ENCODE measurements around the gene MORN3.
"Not testable (repeated sequence)": the region's sequence is repeated elsewhere in the genome, so short reads cannot be mapped to it uniquely, and the experiment has no call there.

The MORN3 gene

DNA sequence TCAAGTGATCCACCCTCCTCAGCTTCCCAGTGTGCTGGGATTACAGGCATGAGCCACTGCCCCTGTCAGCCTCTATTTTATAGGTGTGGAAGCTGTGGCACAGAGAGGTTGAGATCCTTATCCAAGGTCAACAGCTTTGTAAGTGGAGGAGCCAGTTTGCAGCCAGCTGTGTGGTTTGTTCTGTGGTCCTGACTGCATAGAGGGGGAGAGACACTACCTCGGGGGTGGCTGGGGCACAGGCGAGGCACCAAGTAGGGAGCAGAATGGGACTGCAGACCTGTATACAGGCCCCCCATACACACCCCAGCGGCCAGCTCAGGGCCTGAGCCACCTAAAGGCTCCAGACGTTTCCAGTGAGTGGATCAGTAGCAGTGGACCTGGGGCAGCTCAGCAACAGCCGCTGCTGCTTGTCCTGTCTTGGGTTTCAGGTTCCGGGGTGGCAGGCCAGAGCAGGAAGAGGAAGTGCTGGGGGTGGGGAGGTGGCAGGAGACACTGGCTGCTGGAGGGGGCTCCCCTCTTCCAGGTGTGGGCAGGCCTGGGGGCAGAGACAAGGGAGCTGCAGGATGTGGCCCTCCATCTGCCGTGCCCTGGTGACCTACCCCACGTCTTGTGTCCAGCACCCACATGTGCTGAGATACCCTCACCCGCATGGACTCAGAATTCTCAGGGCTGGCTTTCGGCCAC is 32.1 kb downstream of the MORN3 start:
- DNase-seq, result no peak

DNA sequence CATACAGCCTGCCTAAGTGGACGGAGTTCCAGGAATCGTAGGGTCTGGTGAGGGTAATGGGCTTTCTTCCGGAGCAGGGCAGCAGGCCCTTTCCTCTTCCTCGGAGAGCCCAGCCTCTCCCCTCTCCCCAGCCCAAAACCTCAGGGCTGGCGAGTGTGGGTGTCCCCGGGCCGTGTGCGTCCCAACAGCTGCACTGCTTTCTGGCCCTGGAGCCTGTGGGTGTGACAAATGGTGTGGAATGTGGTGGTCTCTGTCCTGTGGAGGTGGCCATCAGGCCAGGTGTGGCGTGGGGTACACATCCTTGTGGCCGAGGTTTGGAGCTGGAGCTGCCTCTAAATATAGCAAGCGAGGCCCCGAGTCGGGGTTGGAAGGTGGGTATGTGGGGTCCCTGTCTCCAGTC is 34.6 kb downstream of the MORN3 start:
- no peak for DNase-seq

DNA sequence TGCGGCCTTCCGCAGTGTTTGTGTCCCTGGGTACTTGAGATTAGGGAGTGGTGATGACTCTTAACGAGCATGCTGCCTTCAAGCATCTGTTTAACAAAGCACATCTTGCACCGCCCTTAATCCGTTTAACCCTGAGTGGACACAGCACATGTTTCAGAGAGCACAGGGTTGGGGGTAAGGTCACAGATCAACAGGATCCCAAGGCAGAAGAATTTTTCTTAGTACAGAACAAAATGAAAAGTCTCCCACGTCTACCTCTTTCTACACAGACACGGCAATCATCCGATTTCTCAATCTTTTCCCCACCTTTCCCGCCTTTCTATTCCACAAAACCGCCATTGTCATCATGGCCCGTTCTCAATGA is 35.6 kb downstream of the MORN3 start:
- not testable (repeated sequence) for DNase-seq

DNA sequence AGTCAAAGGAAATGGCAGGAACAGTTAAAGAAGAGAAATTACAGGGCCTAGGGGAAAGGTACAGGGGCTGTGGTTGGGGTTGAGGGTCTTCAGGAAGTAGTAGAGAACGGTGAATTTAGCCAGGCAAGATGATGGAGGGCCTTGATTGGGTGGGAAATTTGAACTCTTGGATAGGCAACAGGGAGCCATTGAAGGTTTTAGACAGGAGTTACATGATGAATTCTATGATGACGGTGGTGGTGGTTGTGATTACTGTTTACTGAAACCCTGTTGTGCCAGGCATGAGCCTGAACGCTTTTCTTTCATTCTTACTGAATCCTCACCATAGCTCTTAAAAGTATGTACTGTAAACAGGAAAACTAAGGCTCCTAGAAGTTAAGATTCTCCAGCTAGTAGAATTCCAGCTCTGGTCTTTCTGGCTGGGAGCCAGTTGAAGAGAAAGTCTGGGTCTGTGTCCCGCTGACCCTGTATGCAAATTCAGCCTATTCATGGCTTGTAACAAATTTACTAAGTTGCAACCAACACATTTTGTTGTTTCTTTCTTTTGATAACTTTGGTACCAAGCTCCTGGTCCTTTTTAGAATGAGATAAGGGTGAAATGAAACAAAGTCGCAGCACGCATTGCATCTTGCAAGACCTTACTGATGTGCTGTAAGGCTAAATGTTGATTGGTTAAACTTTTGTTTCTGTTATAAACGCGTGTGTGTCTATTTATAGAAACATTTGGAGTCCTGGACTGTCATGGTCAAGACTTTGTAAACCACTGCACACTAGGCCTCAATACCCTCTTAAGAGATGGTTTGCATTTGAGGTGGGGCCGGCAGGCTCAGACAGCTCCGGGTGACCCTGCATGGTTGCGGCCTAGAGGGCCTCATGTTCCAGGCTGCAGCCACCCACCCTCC is 37.1 kb downstream of the MORN3 start:
- peak; percentile 58 for DNase-seq

DNA sequence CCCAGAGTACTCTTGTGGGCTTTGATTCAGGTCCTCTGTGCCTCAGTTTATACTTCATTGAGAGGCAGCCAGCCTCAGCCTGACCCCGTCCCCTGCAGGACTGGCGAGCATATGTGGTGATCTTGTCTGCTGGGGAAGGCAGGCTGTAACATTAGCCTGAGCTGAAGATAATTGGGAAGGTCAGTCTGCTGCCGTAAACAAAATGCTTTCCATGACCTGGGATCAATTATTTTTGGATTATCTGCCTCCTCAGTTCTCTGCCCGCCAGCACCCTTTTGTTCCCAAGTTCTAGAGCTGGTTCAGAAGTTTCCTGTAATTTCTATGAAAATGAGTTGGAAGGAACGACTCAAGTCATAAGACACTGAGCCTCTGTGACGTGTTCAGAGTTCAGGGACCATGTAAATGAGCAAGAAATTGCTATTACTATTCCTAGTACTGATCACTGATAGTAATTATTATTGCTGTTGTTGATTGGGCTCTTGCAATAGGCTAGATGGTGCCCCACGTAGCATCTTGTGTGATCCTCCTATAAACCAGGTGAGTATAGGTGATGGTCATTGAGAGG is 38.6 kb downstream of the MORN3 start:
- no peak for DNase-seq

DNA sequence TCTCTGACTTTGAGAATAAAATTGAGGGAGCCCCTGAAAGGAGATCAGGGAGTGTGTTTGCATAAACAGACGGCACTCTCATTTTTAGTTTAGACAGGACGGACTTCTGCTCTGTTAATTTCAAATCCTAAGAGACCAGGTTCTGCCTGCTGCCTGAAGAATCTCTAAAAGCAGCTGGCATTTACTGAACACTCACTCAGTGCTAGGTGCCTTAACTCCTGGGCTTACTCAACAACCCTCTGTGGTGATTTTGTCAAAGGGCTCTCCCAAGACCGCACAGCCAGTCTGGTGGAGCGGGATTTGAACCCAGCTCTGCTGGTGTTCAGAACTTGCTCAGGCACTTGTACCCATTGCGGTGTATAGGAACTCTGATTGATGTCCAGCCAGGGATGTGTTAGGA is 40.9 kb downstream of the MORN3 start:
- no peak for DNase-seq

DNA sequence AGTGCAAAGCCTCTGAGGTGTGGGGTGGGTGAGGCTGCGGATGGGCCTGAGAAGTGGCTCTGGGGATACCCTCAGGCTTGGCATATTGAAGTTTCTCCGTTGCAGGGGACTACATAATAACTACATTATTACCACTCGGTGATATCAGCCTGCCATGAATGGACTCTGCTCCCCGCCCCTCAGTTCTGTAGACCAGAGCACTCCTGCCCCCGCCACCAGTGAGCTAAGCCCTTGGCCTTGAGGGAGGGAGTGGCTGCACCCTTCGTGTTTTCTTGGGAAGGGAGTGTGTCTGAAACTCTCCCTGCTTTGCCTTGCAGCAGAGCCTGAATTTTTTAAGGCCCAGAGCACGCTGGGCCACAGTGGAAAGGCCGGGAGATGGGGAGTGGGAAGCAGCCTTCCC is 41.4 kb downstream of the MORN3 start:
- DNase-seq, result no peak

DNA sequence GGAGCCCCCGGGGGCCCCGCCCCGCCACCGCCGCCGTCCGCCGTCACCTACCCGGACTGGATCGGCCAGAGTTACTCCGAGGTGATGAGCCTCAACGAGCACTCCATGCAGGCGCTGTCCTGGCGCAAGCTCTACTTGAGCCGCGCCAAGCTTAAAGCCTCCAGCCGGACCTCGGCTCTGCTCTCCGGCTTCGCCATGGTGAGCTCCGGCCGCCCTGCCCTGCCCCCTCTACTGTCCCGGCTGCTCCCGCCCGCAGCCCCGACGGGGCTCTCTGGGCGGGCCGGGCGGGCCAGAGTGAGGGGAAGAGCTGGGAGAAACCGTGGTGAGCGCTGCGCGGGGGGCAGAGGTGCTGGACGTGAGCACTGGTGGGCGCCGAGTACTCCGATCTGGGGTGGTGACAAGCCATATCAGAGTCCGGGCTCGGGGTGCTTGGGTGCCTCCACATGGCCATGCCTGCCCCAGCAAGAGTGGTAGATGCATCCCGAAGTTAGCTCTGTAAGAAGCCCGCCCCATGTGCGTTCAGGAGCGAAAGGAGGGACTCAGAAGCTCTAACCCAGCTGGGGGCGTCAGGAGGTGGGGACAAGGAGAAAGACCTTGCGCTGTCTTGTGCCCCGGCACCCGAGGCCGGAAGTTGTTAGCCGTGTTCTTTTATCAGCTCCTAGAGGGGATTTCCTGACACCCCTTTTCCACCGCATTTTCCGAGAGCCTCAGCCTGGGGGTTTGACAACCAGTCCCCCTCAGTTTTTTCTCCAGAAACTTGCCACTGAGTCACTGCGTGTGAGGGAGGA is 42.4 kb downstream of the MORN3 start:
- DNase-seq, result peak; percentile 61

DNA sequence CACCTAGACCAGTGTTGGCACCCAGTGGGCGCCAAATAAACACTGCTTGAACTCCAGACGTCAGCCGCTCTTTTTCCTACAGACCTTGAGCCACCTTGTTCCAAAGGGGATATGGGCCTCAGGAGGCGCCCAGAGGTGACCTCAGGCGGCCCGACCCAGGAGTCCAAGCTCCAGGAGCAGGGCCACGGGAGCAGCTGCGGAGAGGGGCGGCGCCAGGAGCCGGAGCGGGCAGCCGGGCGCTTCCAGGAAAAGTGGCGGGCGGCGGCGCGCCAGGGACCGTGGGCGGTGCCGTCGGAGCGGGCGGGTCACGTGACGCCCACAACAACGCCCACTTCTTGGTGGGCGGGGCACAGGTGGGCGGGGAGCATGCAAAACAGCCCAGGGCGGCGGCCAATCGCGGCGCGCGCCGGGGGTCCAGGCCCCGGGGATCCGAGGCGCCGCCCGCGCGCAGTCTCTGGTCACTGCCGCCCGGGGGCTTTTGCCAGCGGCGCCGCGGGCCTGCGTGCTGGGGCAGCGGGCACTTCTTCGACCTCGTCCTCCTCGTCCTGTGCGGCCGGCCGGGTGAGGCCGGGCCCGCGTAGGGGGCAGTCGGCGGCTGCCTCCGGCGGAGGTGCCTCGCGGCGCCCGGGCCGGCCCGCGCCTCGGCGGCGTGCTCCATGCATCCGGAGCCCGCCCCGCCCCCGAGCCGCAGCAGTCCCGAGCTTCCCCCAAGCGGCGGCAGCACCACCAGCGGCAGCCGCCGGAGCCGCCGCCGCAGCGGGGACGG is 43.2 kb downstream of the MORN3 start, which contains the start of gene ORAI1:
Gene ORAI1, plus strand, starts transcription at position 444 of the 766 bp plus-strand sequence.
- peak; percentile 95 for DNase-seq

DNA sequence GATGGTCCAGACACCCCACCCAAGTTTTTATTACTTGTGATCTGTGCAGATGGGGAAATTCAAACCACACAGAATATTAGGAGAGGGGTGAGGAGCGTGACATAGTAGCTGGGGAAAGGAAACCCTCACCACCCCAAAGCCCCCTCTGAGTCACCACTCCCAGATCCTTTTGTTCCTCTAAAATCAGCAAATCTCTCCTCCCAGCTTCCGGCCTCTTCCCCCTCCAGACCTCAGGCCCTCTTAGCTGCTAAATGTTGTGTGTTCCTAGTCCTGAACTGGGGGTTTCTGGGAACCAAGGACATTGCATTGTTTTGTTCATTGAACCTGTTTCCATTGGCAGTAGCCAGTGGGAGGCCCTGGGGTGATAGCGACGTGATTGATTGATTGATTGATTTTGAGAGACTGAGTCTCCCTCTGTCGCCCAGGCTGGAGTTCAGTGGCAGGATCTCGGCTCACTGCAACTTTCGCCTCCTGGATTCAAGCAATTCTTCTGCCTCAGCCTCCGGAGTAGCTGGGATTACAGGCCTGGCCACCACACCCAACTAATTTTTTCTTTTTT is 49.0 kb downstream of the MORN3 start:
- no peak for DNase-seq

DNA sequence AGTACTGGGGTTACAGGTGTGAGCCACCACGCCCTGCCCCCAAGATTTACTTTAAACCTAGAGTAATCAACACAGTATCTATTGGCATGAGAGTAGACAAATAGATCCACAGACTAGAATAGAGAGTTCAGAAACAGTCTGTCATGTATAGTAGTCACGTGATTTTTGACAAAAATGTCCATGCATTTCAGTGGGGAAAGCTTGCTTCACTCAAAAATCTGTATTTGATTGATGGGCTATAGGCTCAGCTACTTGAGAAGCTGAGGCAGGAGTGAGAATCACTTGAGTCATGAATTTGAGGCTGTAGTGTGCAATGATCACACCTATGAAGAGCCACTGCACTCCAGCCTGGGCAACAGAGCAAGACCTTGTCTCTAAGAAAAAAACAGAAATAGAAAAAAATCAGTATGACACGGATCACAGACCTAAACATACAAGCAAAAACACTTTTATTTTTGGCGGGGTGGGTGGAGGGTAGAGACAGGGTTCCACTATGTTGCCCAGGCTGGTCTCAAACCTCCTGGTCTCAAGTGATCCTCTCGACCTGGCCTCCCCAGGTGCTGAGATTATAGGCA is 50.7 kb downstream of the MORN3 start:
- DNase-seq, result no peak

DNA sequence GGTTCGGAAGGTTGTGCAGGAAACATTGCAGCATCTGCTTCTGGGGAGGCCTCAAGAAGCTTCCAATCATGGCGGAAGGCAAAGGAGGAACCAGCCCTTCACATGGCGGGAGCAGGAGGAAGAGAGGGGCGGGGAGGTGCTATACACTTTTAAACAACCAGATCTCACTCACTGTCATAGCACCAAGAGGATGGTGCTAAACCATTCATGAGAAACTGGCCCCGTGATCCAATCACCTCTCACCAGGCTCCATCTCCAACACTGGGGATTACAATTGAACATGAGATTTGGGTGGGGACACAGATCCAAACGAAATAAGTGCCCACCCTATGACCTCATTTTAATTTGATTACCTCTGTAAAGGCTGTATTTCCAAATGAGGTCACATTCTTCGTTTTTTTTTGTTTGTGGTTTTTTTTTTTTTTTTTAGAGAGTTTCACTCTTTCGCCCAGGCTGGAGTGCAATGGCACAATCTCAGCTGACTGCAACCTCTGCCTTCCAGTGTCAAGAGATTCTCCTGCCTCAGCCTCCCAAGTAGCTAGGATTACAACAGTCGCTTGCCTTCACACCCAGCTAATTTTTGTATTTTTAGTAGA is 54.5 kb downstream of the MORN3 start:
- DNase-seq, result no peak

DNA sequence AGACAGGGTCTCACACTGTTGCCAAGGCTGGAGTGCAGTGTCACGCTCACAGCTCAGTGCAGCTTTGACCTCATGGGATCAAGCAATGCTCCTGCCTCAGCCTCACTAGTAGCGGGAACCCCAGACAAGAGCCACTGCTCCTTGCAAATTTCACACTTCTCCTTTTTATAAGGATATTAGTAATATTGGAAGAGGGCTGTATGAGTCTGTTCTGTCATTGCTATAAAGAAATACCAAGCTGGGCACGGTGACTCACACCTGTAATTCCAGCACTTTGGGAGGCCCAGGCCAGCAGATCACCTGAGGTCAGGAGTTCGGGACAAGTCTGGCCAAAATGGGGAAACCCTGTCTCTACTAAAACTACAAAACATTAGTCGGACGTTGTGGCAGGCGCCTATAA is 56.0 kb downstream of the MORN3 start:
- no peak for DNase-seq

DNA sequence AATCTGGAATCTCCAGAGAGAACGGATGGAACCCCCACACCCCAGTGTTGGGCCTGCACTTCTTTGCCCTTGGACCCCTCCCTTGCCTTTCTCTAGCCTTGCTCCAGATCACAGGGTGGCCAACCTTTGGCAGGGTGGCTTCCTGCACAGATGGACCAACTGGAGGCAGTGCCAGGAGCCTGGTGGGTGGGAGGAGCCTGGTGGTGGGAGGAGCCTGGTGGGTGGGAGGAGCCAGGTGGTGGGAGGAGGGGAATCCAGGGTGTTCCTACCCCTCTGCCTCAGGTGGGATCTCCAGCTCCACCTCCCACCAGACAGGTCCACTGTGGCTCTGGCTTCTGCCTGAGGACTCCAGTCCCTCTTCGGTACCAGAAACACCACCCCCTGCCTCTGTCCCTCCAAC is 58.1 kb downstream of the MORN3 start:
- no peak for DNase-seq

DNA sequence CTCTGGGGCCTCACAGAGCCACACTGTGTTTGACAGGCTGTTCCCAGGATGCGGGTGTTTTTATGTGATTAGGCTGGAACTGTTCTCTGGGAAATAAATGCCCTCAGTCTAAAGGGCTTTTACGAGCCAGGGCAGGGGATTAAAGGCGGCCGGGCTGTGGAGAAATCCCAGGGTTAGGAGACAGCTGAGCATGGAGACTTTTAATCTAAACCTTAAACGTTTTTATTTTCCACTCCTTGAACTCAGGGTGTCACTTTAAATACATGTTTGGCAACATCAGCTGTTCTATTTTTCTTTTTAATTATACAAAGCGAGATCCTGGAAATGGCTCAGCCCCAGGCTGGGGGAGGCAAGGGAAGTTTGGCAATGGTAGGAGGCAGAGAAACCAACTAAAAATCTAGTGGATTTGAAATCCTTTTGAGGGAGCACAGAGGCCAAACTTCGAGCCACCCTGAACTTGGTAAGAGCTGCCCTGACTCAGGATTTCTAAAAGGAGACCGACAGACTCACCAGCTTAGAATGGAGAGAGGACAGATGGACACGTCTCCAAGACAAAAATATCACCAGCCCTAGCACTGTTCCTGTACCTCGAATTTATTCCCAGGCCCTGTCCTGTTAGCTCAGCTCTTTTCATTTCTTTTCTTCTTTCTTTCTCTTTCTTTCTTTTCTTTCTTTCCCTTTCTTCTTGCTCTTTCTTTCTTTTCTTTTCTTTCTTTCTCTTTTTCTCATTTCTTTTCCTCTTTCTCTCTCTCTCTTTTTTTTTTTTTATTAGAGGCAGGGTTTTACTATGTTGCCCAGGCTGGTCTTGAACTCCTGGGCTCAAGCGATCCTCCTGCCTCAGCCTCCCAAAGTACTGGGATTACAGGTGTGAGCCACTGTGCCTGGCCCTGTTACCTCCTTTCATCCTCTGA is 59.0 kb downstream of the MORN3 start:
- no peak for DNase-seq

DNA sequence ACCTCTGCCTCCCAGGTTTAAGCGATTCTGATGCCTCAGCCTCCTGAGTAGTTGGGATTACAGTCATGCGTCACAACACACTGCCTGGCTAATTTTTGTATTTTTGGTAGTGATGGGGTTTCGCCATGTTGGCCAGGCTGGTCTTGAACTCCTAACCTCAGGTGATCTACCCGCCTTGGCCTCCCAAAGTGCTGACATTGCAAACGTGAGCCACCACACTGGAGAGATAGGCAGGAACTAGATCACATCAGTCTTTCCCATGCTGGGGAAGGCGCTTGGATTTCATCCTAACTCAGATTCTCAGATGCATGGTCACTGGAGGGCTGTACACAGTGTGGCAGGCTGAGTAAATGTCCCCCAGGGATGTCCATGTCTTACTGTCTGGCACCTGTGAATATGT is 61.2 kb downstream of the MORN3 start:
- DNase-seq, result no peak

DNA sequence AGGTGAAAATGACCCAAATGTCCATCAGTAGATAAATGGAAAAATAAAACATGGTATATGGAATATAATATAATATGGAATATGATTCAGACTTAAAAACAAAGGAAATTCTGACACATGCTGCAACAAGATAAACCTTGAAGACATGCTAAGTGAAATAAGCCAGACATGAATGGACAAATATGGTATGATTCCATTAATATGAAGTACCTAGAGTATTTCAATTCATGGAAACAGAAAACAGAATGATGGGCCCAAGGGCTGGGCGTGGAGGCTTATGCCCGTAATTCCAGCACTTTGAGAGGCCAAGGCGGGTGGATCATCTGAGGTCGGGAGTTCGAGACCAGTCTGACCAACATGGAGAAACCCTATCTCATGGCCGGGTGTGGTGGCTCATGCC is 65.9 kb downstream of the MORN3 start:
- no peak for DNase-seq

DNA sequence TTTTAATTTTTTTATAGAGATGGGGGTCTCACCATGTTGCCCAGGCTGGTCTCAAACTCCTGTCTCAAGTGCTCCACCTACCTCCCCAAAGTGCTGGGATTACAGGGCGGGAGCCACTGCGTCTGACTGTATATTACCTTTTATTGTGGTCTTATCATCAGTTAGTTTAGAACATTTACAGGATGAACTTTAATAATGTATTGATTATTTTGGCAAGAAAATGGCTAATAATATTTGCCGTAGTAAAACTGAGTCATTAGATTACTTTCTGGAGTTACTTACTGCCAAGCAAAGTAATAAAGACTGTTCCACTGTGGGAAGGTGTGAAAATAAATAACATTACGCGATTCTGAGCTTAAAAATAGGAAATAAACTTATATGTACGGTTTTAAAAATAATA is 66.7 kb downstream of the MORN3 start:
- no peak for DNase-seq

DNA sequence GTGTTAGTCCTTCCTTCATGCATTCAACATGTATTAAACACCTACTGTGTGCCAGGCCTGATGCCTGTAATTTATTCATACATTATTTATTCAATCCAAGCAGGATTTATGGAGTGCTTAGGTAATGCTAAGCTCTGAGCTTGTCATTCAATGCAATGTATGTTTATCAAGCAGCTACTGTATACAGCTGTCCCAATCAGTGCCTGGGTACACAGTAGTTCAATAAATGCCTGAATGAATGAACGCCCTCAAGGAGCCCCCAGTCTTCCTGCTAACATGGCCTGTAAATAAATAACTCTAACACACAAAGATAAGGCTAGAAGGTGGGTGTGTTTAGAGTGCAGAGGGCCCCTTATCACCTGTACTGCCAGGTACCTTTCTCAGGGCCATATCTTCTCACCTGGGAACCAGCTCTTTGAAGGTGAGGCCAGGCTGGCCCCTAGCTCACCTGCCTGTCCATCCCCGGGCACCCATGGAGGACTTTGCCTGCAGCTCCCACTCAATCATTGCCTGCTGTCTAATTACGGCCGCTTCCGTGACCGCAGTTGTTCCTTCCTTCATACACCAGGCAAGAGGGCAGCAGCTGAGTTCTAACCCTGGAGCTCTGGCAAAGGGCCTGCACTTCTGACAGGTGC is 68.6 kb downstream of the MORN3 start:
- no peak for DNase-seq

All from NCI-H510A treated with DMSO at 0.1 percent for 48 hours (cell line).